ENCODE data around the gene TSC2.

Gene TSC2

GRCh38 chr16:2063861-2064260 is 16.1 kb downstream of the TSC2 start:
- no peak for DNase-seq (ENCODE audit: low read depth)
- H3K4me3 ChIP-seq (ENCODE audit: low read depth, low read length), result no peak overlapping the region
- no peak for TF ChIP-seq CTCF (IDR thresholded peaks at IDR 0.05; ENCODE audit: low read depth, low read length, missing control alignments)

- DNase-seq (ENCODE audit: low read depth), result no peak
- H3K4me3 ChIP-seq (ENCODE audit: low read depth, low read length), result no peak overlapping the region
- no peak for TF ChIP-seq CTCF (IDR thresholded peaks at IDR 0.05; ENCODE audit: low read depth, low read length, missing control alignments)
These were observed 16.7 kb downstream of the TSC2 start for GRCh38 chr16:2064368-2064945.

- TF ChIP-seq CTCF (IDR thresholded peaks at IDR 0.05; ENCODE audit: low read depth, low read length, missing control alignments), result no peak
- DNase-seq (ENCODE audit: low read depth), result no peak
These were observed 18.4 kb downstream of the TSC2 start for GRCh38 chr16:2066139-2066538.

GRCh38 chr16:2070576-2071453 is 23.0 kb downstream of the TSC2 start:
- DNase-seq (ENCODE audit: low read depth), result no peak
- TF ChIP-seq CTCF (IDR thresholded peaks at IDR 0.05; ENCODE audit: low read depth, low read length, missing control alignments), result no peak
- no peak overlapping the region for H3K4me3 ChIP-seq (ENCODE audit: low read depth, low read length)

More at GRCh38 chr16:2066139-2066538, 18.4 kb downstream of the TSC2 start:
- H3K4me3 ChIP-seq (ENCODE audit: low read depth, low read length), result no peak overlapping the region

GRCh38 chr16:2071454-2072202 is 23.8 kb downstream of the TSC2 start:
- no peak for DNase-seq (ENCODE audit: low read depth)
- TF ChIP-seq CTCF (IDR thresholded peaks at IDR 0.05; ENCODE audit: low read depth, low read length, missing control alignments), result no peak
- H3K4me3 ChIP-seq (ENCODE audit: low read depth, low read length), result no peak overlapping the region

DNA sequence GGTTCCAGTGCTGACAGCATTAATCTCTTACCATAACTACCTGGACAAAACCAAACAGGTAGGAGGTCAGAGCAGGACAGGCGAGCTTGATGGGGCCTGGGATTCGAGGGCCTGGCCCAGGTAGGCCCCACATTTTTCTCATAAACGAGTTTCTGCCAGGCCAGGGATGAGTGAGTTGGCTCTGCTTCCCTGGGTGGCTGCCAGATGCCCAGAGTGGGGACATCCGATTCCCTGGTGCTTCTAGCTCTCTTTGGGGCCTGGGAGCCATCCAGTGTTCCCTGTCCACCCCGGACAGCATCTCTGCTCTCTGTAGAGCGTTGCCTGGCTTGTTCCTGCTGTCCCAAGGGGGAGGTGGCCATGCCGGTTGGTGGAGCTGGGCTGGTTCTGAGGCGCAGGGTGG is 25.1 kb downstream of the TSC2 start:
- no peak for TF ChIP-seq CTCF (IDR thresholded peaks at IDR 0.05; ENCODE audit: low read depth, low read length, missing control alignments)
- DNase-seq (ENCODE audit: low read depth), result no peak
- no peak overlapping the region for H3K4me3 ChIP-seq (ENCODE audit: low read depth, low read length)

Data from GM12864 (cell line).